Trophoblast cell (in vitro differentiated cells and primary cell): ENCODE data around the gene LTC4S.

Source experiments
- DNase-seq, 2 donors: peaks; one replicate each; pipeline ENCODE4 v3.0.0-alpha.2; 2016
- H2AFZ ChIP-seq: 2 replicates; pipeline ENCODE4 v1.6.1; 2013; ENCODE audit warnings: low read length, moderate library complexity, mild to moderate bottlenecking; ENCODE audit not compliant: insufficient read depth, poor library complexity
- H2AK5ac ChIP-seq: 2 replicates; pipeline ENCODE4 v1.6.1; 2013; ENCODE audit warnings: mild to moderate bottlenecking, low read length
- H2BK120ac ChIP-seq: 2 replicates; pipeline ENCODE4 v1.6.1; 2013; ENCODE audit warnings: low read length, mild to moderate bottlenecking, moderate library complexity; ENCODE audit not compliant: insufficient read depth, poor library complexity
- H2BK12ac ChIP-seq: 2 replicates; pipeline ENCODE4 v1.6.1; 2013; ENCODE audit warnings: mild to moderate bottlenecking, low read length, moderate library complexity
- H2BK5ac ChIP-seq: 2 replicates; pipeline ENCODE4 v1.6.1; 2013; ENCODE audit warnings: low read length, low read depth, moderate library complexity, mild to moderate bottlenecking; ENCODE audit not compliant: poor library complexity
- H3K14ac ChIP-seq: 2 replicates; pipeline ENCODE4 v1.6.1; 2013; ENCODE audit warnings: mild to moderate bottlenecking, low read length
- H3K18ac ChIP-seq: 2 replicates; pipeline ENCODE4 v1.6.1; 2013; ENCODE audit warnings: mild to moderate bottlenecking, low read length
- H3K23ac ChIP-seq: 2 replicates; pipeline ENCODE4 v1.6.1; 2013; ENCODE audit warnings: low read length
- H3K27ac ChIP-seq: 2 replicates; pipeline ENCODE4 v1.5.1; 2013; ENCODE audit warnings: low read depth, mild to moderate bottlenecking, inconsistent platforms, low read length, moderate library complexity
- H3K27me3 ChIP-seq: 2 replicates; pipeline ENCODE4 v1.6.1; 2013; ENCODE audit warnings: inconsistent platforms, mild to moderate bottlenecking, low read length, moderate library complexity; ENCODE audit not compliant: insufficient read depth
- H3K36me3 ChIP-seq, 2 experiments: 1 replicate in 1 of 2; 2 replicates in 1 of 2; pipeline ENCODE4 v1.6.1; 2013; ENCODE audit warnings: low read length in 2 of 2, mild to moderate bottlenecking in 2 of 2, moderate library complexity in 1 of 2; ENCODE audit not compliant: insufficient read depth in 2 of 2, control insufficient read depth in 1 of 2
- H3K4ac ChIP-seq: 2 replicates; pipeline ENCODE4 v1.6.1; 2013; ENCODE audit warnings: low read depth, mild to moderate bottlenecking, low read length, moderate library complexity
- H3K4me1 ChIP-seq, 2 experiments: 1 replicate in 1 of 2; 2 replicates in 1 of 2; pipeline ENCODE4 v1.6.1; 2013; ENCODE audit warnings: low read length in 2 of 2, mild to moderate bottlenecking in 2 of 2, moderate library complexity in 1 of 2; ENCODE audit not compliant: insufficient read depth in 2 of 2, control insufficient read depth in 1 of 2
- H3K4me2 ChIP-seq: 2 replicates; pipeline ENCODE4 v1.6.1; 2013; ENCODE audit warnings: inconsistent platforms, mild to moderate bottlenecking, low read length, moderate library complexity
- H3K4me3 ChIP-seq: 2 replicates; pipeline ENCODE4 v1.5.1; 2013; ENCODE audit warnings: mild to moderate bottlenecking, low read depth, low read length, inconsistent platforms
- H3K79me1 ChIP-seq: one replicate; pipeline ENCODE4 v1.6.1; 2013; ENCODE audit warnings: low read length
- H3K79me2 ChIP-seq: 2 replicates; pipeline ENCODE4 v1.6.1; 2013; ENCODE audit warnings: low read length, mild to moderate bottlenecking; ENCODE audit not compliant: control insufficient read depth, insufficient read depth, poor library complexity
- H3K9ac ChIP-seq: 2 replicates; pipeline ENCODE4 v1.6.1; 2013; ENCODE audit warnings: mild to moderate bottlenecking, low read length
- H3K9me3 ChIP-seq: 2 replicates; pipeline ENCODE4 v1.6.1; 2013; ENCODE audit warnings: low read depth, mild to moderate bottlenecking, control low read depth, inconsistent platforms, low read length; ENCODE audit not compliant: insufficient read depth
- H4K12ac ChIP-seq: 2 replicates; pipeline ENCODE4 v1.6.1; 2013; ENCODE audit warnings: low read depth, mild to moderate bottlenecking, low read length, moderate library complexity
- H4K8ac ChIP-seq: 2 replicates; pipeline ENCODE4 v1.6.1; 2013; ENCODE audit warnings: low read depth, mild to moderate bottlenecking, low read length, moderate library complexity
- H4K91ac ChIP-seq: one replicate; pipeline ENCODE4 v1.6.1; 2013; ENCODE audit warnings: low read depth, mild to moderate bottlenecking, low read length, moderate library complexity
- WGBS: extraction: QIAGEN DNeasy Blood & Tissue Kit; methylation state at CpG from one replicate; pipeline ENCODE4 v1.1.7; 2013; ENCODE audit warnings: missing lambda C conversion rate; ENCODE audit not compliant: insufficient read length, insufficient coverage; ENCODE audit errors: extremely low coverage; 5-methylcytosine and 5-hydroxymethylcytosine counted together

LTC4S gene

DNA sequence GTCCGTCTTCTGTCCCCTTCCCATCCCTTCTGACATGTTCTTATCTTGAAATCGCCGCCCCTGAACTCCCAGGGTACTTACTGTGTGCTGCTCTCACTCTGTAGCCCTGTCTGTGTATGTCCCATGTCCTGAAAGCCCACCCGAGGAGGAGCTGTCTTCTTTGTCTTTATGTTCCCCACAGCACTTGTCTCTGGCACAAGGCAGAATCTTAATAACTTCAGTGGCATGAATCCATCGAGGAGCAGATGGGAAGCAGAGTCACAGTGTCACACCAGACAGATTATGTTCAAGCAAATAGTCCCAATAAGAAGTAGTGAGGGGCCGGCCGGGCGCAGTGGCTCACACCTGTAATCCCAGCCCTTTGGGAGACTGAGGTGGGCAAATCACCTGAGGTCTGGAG, 29.7 kb upstream of the LTC4S start:
- Histone ChIP-seq H3K4me2 (no peak overlapping the region), H3K4me1 (peaks cover 23 to 49% of the 10 kb centered on the region in 2 experiments), H3K79me1 (peaks cover 18% of the 10 kb centered on the region), H3K4ac (peak overlapping the region; percentile 85), H4K91ac (peak overlapping the region; percentile 90), H3K4me3 (no peak overlapping the region), H3K79me2 (peaks cover 8% of the 10 kb centered on the region), H3K27ac (peak overlapping the region; percentile 85), H3K9ac (no peak overlapping the region), H3K9me3 (peaks cover 3% of the 10 kb centered on the region), H2BK12ac (peak overlapping the region; percentile 89), H2AK5ac (peak overlapping the region; percentile 77), H3K36me3 (peaks cover 16 to 18% of the 10 kb centered on the region in 2 experiments), H2AFZ (no peak overlapping the region), H2BK120ac (peak overlapping the region; percentile 74), H3K23ac (no peak overlapping the region), H3K27me3 (no peaks in the 10 kb centered on the region), H3K14ac (peak overlapping the region; percentile 69), H4K8ac (peak overlapping the region; percentile 37), H3K18ac (peak overlapping the region; percentile 74), H2BK5ac (peak overlapping the region; percentile 1), H4K12ac (peak overlapping the region; percentile 23)
- no peak for DNase-seq
- no CpG with 5 or more reads among the region's 8 CpGs for WGBS

DNA sequence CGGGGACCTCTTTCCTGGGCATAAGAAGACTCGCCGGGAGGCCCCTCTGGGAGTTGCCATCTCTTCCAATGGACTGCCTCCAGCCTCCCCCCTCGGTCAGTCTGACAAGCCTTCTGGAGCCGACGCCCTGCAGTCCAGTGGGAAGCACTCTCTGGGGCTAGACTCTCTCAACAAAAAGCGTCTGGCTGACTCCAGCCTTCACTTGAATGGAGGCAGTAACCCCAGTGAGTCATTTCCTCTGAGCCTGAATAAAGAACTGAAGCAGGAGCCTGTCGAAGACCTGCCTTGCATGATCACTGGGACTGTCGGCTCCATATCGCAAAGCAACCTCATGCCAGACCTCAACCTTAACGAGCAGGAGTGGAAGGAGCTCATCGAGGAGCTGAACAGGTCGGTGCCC, 28.4 kb upstream of the LTC4S start:
- no CpG with 5 or more reads among the region's 13 CpGs for WGBS
- Histone ChIP-seq H3K9me3 (no peaks in the 10 kb centered on the region), H3K27me3 (no peaks in the 10 kb centered on the region), H3K4me2 (no peak overlapping the region), H3K79me1 (peaks cover 18% of the 10 kb centered on the region), H4K91ac (peak overlapping the region; percentile 94), H3K27ac (peak overlapping the region; percentile 95), H3K4me3 (no peak overlapping the region), H3K23ac (no peak overlapping the region), H3K18ac (peak overlapping the region; percentile 83), H2BK12ac (no peak overlapping the region), H3K36me3 (peaks cover 17 to 28% of the 10 kb centered on the region in 2 experiments), H2BK120ac (peak overlapping the region; percentile 41), H3K4ac (peak overlapping the region; percentile 7), H3K4me1 (peaks cover 20 to 39% of the 10 kb centered on the region in 2 experiments), H2AK5ac (no peak overlapping the region), H3K14ac (peak overlapping the region; percentile 93), H4K12ac (peak overlapping the region; percentile 68), H2BK5ac (peak overlapping the region; percentile 83), H4K8ac (no peak overlapping the region), H2AFZ (no peak overlapping the region), H3K79me2 (peaks cover 8% of the 10 kb centered on the region), H3K9ac (no peak overlapping the region)
- DNase-seq = no peak

GRCh38 chr5:179766021-179766725, 27.6 kb upstream of the LTC4S start:
- no peak overlapping the region for H3K4me3 ChIP-seq
- peaks cover 20 to 38% of the 10 kb centered on the region in 2 experiments for H3K4me1 ChIP-seq
- no peak overlapping the region for H3K9ac ChIP-seq
- peak overlapping the region; percentile 68 for H4K12ac ChIP-seq
- peak overlapping the region; percentile 83 for H3K18ac ChIP-seq
- H4K91ac ChIP-seq = peak overlapping the region; percentile 94
- peaks cover 20 to 30% of the 10 kb centered on the region in 2 experiments for H3K36me3 ChIP-seq
- peak overlapping the region; percentile 83 for H2BK5ac ChIP-seq
- peaks cover 18% of the 10 kb centered on the region for H3K79me1 ChIP-seq
- no peak overlapping the region for H3K23ac ChIP-seq
- H3K4me2 ChIP-seq = peak overlapping the region; percentile 24
- H3K14ac ChIP-seq = peak overlapping the region; percentile 93
- WGBS = no CpG with 5 or more reads among the region's 20 CpGs
- H2AK5ac ChIP-seq = peak overlapping the region; percentile 92
- no peak overlapping the region for H2AFZ ChIP-seq
- H3K27ac ChIP-seq = peak overlapping the region; percentile 95
- peak overlapping the region; percentile 96 for H2BK12ac ChIP-seq
- no peak for DNase-seq
- H3K27me3 ChIP-seq = no peaks in the 10 kb centered on the region
- H3K4ac ChIP-seq = peak overlapping the region; percentile 65
- peaks cover 8% of the 10 kb centered on the region for H3K79me2 ChIP-seq
- H3K9me3 ChIP-seq = no peaks in the 10 kb centered on the region
- H4K8ac ChIP-seq = peak overlapping the region; percentile 64
- peak overlapping the region; percentile 84 for H2BK120ac ChIP-seq

GRCh38 chr5:179766726-179767455, 26.9 kb upstream of the LTC4S start:
- Histone ChIP-seq H3K4me1 (peaks cover 20 to 38% of the 10 kb centered on the region in 2 experiments), H3K4me3 (no peak overlapping the region), H3K4me2 (peak overlapping the region; percentile 24), H4K91ac (peak overlapping the region; percentile 94), H3K79me1 (peaks cover 18% of the 10 kb centered on the region), H2BK120ac (no peak overlapping the region), H3K9ac (no peak overlapping the region), H3K27me3 (no peaks in the 10 kb centered on the region), H3K27ac (peak overlapping the region; percentile 95), H3K79me2 (peaks cover 8% of the 10 kb centered on the region), H3K36me3 (peaks cover 26 to 38% of the 10 kb centered on the region in 2 experiments), H2AK5ac (no peak overlapping the region), H2AFZ (no peak overlapping the region), H3K18ac (no peak overlapping the region), H2BK5ac (no peak overlapping the region), H2BK12ac (no peak overlapping the region), H4K8ac (no peak overlapping the region), H3K14ac (no peak overlapping the region), H3K9me3 (no peaks in the 10 kb centered on the region), H3K4ac (no peak overlapping the region), H3K23ac (no peak overlapping the region), H4K12ac (no peak overlapping the region)
- no CpG with 5 or more reads among the region's 12 CpGs for WGBS
- no peak for DNase-seq
